OCI-LY1 (cell line): ENCODE data around the gene CREG1.

Source experiments
- CTCF ChIP-seq: fragments of 200-600 bp; sonication (generic), shearing (Covaris generic); IDR thresholded peaks from 2 replicates; pipeline ENCODE4 v1.5.1; 2017; ENCODE audit warnings: mild to moderate bottlenecking, antibody characterized with exemption, low read length, moderate library complexity, mixed read lengths
- EZH2 ChIP-seq: fragments of 200-600 bp; sonication (generic), shearing (Covaris generic); IDR thresholded peaks from 2 replicates; pipeline ENCODE4 v1.8.0; 2017; ENCODE audit warnings: borderline replicate concordance, mixed run types, mild to moderate bottlenecking, antibody characterized with exemption, low read length, moderate library complexity, mixed read lengths

- TF ChIP-seq CTCF (no peak), EZH2 (no peak)
These were observed 10.2 kb downstream of the CREG1 start for GRCh38 chr1:167543199-167543990.
